Osteocyte (in vitro differentiated cells): ENCODE data around the gene DENND6B. TPM values are rescaled to one million over a fixed set of nuclear protein-coding genes. Genes with fewer than 3 reads are reported as not detected.

Source experiments
- DNase-seq: peaks from one replicate; pipeline ENCODE4 v3.0.0; 2021; ENCODE audit warnings: mixed read lengths; ENCODE audit not compliant: unreplicated experiment; ENCODE audit errors: extremely low spot score
- H3K27ac Mint-ChIP-seq: one replicate; pipeline ENCODE4 v1.8.0; 2021; ENCODE audit warnings: mild to moderate bottlenecking, mixed read lengths; ENCODE audit not compliant: unreplicated experiment
- H3K27me3 Mint-ChIP-seq: one replicate; pipeline ENCODE4 v1.8.0; 2021; ENCODE audit warnings: mixed read lengths; ENCODE audit not compliant: unreplicated experiment
- H3K36me3 Mint-ChIP-seq: one replicate; pipeline ENCODE4 v1.8.0; 2021; ENCODE audit warnings: mixed read lengths; ENCODE audit not compliant: unreplicated experiment
- H3K4me1 Mint-ChIP-seq: one replicate; pipeline ENCODE4 v1.8.0; 2021; ENCODE audit warnings: mixed read lengths; ENCODE audit not compliant: unreplicated experiment
- H3K4me3 Mint-ChIP-seq: one replicate; pipeline ENCODE4 v1.8.0; 2021; ENCODE audit warnings: mild to moderate bottlenecking, moderate library complexity, mixed read lengths; ENCODE audit not compliant: unreplicated experiment
- H3K9me3 Mint-ChIP-seq: one replicate; pipeline ENCODE4 v1.8.0; 2021; ENCODE audit warnings: mixed read lengths; ENCODE audit not compliant: unreplicated experiment
- CTCF ChIP-seq: fragments of 200-600 bp; sonication (generic); IDR thresholded peaks from 2 replicates; pipeline ENCODE4 v1.5.0; 2021; ENCODE audit warnings: antibody characterized with exemption, mild to moderate bottlenecking, moderate library complexity
- total RNA-seq: library from RNA; stranded (reverse); gene quantifications from 2 replicates; pipeline ENCODE4 v1.2.1, GENCODE V29; 2021

The DENND6B gene
- total RNA-seq, 1 donor from 2014 or later: 10.8 TPM

- no peaks in the 10 kb centered on the region for H3K27me3 Mint-ChIP-seq
- H3K9me3 Mint-ChIP-seq: no peaks in the 10 kb centered on the region
- no peak for DNase-seq
- no peak overlapping the region for H3K4me3 Mint-ChIP-seq
- TF ChIP-seq CTCF: no peak
- no peak overlapping the region for H3K27ac Mint-ChIP-seq
- peaks cover 3% of the 10 kb centered on the region for H3K4me1 Mint-ChIP-seq
- peaks cover 14% of the 10 kb centered on the region for H3K36me3 Mint-ChIP-seq
These were observed 42.3 kb downstream of the DENND6B start for GRCh38 chr22:50284479-50284878.

GRCh38 chr22:50283821-50284220 lies 43.0 kb downstream of the DENND6B start:
- DNase-seq: no peak
- Mint-ChIP-seq H3K4me1 (peaks cover 3% of the 10 kb centered on the region), H3K4me3 (no peak overlapping the region), H3K27me3 (no peaks in the 10 kb centered on the region), H3K9me3 (no peaks in the 10 kb centered on the region), H3K27ac (no peak overlapping the region), H3K36me3 (peaks cover 13% of the 10 kb centered on the region)
- no peak for TF ChIP-seq CTCF

GRCh38 chr22:50282361-50283155 lies 44.3 kb downstream of the DENND6B start:
- Mint-ChIP-seq H3K27me3 (no peaks in the 10 kb centered on the region), H3K9me3 (no peaks in the 10 kb centered on the region), H3K4me1 (peaks cover 3% of the 10 kb centered on the region), H3K27ac (no peak overlapping the region), H3K36me3 (peaks cover 9% of the 10 kb centered on the region), H3K4me3 (no peak overlapping the region)
- no peak for TF ChIP-seq CTCF
- no peak for DNase-seq

GRCh38 chr22:50281957-50282356 lies 44.9 kb downstream of the DENND6B start:
- H3K4me1 Mint-ChIP-seq: peaks cover 3% of the 10 kb centered on the region
- no peak overlapping the region for H3K27ac Mint-ChIP-seq
- no peaks in the 10 kb centered on the region for H3K9me3 Mint-ChIP-seq
- DNase-seq: no peak
- H3K36me3 Mint-ChIP-seq: peaks cover 15% of the 10 kb centered on the region
- no peak overlapping the region for H3K4me3 Mint-ChIP-seq
- no peaks in the 10 kb centered on the region for H3K27me3 Mint-ChIP-seq
- no peak for TF ChIP-seq CTCF

- Mint-ChIP-seq H3K27me3 (no peaks in the 10 kb centered on the region), H3K36me3 (peaks cover 15% of the 10 kb centered on the region), H3K9me3 (no peaks in the 10 kb centered on the region), H3K27ac (no peak overlapping the region), H3K4me1 (peaks cover 3% of the 10 kb centered on the region), H3K4me3 (no peak overlapping the region)
- no peak for DNase-seq
- no peak for TF ChIP-seq CTCF
These were observed 45.4 kb downstream of the DENND6B start for GRCh38 chr22:50281384-50281760.
